ENCODE results near the gene UBE3A.

GRCh38 chr15:25439369-25439836 is 579 bp upstream of the UBE3A start:
- no peak for TF ChIP-seq POLR2A (IDR thresholded peaks at IDR 0.05)
- TF ChIP-seq CTCF (IDR thresholded peaks at IDR 0.05): no peak

All from lower leg skin (tissue), 3 donors.